SKM-1 (cell line): Measurements from ENCODE around the gene AMN1.

Source experiments
- DNase-seq: peaks from one replicate; lab custom pipeline; 2025; ENCODE audit not compliant: unreplicated experiment; lab: John Stamatoyannopoulos, UW

Gene AMN1

GRCh38 chr12:31633464-31633863 lies 95.4 kb downstream of the AMN1 start:
- no peak for DNase-seq

GRCh38 chr12:31631809-31632208 lies 97.0 kb downstream of the AMN1 start:
- no peak for DNase-seq

- DNase-seq = no peak
These were observed 97.6 kb downstream of the AMN1 start for GRCh38 chr12:31631023-31631724.

GRCh38 chr12:31629756-31630732 lies 98.8 kb downstream of the AMN1 start:
- DNase-seq = no peak

- DNase-seq = no peak
These were observed 101.3 kb downstream of the AMN1 start for GRCh38 chr12:31627456-31628054.

GRCh38 chr12:31626270-31626995 lies 102.4 kb downstream of the AMN1 start:
- DNase-seq = no peak

GRCh38 chr12:31622038-31622437 lies 106.8 kb downstream of the AMN1 start:
- no peak for DNase-seq
